OCI-M2 (cell line): Measurements from ENCODE around the gene STK39.

Source experiments
- DNase-seq: peaks from one replicate; lab custom pipeline; 2025; ENCODE audit not compliant: unreplicated experiment; lab: John Stamatoyannopoulos, UW

The STK39 gene

DNA sequence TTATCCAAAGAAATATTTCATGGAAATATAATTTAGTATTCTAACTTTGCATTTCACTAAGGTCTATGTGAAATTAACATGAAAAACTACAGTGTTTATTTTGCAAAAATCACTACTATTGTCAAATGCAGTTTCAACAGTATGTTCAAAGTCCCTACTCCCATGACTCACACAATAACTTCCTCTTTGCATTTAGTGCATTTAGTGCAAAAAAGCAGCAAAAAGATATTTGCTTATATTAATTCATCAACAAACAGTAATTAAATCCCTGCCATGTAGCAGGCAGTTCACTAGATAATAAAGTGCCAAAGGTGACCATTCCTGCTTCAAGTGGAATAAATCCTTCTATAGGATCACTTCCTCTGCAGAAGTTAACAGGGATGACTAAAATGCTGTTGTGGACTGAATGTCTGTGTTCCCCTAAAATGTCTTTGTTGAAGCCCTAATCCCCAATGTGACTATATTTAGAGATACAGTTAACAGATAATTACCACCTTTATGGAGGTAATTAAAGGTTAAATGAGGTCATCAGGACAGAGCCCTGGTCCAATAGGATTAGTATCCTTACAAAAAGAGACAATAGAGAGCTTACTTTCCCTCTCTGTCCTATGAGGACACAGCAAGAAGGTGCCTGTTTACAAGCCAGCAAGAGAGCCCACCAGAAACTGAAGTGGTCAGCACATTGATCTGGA lies 61.7 kb downstream of the STK39 start:
- DNase-seq, result no peak

DNA sequence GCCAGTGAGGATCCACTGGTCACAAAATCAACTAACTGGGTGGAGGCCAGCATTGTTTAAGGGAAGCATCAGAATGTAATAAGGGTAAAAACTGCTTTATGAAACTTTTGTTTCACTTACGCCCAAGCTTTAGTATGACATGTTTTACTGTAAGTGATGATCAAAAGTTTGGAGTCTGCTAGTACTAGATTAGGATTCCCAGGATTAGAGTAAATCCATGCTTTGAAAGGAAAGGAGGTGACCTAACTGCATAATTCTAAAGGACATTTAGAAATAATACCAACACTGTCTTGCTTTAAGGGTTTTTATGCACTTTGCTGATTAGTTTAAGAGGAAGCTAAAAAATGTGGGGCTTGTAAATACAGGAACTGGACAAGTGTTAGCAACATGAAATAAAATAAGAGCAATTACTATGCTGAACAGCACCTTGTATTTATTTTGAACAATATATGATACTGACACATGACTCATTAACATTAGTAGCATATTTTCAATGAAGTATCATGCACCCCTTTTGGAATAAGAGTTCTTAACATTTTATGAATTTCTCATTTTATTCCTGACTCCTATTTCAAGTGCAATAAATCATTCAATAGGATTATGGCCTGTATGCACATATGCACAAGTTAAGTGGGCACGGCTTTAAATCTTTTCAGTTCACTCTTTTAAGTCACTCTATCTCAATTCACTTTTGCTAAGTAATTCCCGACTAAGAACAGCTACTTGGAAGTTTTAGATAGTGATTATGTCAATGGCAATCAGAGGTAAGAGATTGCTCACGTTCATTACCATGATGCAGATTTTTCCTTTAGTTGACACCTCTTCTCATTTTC lies 62.5 kb downstream of the STK39 start:
- no peak for DNase-seq

DNA sequence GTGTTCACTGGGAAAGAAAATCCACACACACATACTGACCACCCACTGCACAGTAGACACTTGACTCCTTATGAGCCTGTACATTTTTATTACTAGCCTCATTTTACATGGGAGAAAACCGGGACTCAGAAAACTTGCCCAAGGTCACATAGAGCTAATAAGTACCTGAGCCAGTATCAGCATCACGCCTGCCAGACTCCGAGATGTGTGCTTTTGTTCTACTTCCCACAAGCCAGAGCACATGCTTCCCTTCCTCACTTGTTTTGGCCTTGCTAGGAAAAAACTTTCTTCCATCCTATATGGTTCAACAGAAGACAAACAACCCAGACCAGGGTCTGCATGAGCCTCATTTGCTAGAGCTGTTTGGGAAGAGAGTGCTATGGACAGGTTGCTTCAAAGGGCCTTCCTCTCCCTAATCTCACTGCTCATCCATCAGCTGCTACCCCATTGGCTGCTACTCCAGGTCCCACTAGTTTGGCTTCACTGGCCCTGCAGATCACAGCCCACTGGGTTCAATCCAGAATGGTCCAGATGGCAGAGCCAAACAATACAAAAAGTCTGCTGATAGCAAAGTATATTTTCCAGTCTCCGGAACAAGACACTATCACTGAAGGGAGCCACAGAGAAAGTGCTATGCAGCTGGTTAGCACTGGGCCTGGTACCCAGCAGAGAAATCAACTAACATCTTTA lies 63.9 kb downstream of the STK39 start:
- DNase-seq, result no peak

DNA sequence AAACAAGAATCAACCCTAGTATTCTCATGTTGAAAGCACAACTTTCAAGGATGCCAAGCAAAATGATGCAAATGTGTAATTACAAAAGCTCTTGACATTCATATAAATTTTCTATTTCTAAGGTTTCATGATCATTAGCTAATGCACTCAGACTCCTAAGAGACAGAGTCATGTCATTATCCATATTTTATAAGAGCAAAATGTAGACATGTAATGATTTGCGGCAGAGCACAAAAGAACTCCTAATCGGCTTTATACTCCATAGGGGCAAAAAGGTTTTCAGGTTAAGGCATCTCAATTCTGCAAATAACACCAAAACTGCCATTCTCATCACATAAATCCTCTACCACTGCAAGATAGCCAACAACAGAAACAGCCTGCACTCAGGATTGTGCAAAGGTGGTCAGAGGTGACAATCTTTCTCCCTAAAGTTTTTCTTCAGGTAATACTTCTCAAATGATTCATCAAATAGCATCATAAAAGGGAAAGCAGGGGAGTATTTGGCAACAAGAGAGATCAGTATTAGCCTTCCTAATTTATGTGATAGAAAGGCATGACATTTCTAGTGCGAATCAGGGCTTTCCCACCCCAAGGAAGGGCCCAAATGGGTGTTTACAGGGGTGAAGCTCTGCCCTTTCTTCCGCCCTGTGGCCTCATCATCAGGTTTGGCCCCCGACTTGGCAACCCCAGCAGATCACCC lies 64.7 kb downstream of the STK39 start:
- DNase-seq, result no peak

DNA sequence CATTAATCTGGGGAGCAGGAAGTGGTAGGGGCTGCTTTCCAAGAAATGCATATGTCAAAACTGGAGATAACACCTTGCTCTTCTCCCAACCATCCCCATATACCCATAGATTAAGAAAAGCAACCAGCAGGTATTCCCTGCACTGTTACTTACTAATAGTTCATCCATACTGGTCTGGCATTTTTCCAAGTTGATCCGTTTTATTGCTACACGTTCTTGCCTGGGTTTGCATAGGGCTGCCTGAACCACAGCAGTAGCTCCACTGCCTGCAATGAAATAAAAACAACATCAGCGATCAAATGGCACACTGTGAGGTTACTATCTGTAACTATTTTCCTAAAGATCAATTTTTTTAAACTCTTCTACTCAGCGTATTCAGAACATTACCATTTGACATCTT lies 65.6 kb downstream of the STK39 start:
- DNase-seq, result no peak

DNA sequence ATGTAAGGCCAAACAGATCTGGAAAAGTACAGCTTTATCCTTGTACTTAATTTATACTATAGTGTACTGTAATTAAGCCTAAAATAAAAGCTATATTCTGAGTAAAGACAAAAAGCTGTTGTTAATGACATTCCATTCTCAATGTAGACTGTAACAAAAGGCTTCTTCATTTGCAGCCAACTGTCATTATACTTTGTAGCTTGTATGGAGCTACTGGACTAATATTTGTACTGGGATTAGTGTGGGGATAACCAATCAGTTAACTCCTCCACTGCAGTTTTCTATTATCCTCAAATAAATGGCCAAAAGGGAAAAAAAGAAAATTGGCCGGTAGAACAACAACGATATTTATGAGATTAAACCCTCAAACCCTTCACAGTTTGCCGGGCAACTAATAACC lies 66.5 kb downstream of the STK39 start:
- DNase-seq, result no peak

DNA sequence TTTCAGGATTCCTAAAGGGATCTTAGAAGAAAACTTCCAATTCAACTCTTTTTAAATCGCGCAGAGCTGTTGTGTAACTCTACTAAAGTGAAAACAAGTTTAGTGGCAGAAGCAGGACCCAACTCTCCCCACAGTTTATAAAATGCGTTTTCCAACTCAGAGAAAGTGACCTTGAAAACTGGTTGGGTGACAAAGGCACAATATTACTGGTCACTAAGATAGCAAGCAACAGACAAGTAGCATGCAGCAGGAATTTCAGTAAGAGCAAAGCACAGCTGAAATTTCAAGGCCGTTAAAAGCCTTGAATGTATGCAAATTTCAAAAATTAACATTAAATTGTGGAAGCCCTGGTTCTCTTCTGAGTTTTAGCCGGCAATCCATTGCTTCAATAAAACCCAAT lies 66.9 kb downstream of the STK39 start:
- no peak for DNase-seq

DNA sequence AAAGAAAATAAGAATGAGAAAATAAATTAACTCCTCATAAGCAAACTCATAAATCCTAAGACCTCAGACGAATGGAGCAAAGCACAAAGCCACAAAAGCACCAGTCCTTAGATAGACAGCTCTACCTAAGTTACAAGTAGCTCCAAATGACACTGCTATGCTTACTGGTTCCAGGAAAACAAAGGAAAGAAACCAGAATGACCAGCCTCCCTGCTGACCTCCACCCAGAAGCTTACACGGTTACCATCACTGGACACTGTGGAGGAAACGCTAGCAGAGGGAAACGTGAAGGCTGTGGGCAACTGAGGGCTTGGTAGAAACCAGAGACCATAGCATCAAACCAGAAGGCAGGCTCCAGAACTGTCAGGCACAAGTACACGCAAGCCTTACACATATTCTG lies 67.8 kb downstream of the STK39 start:
- no peak for DNase-seq

DNA sequence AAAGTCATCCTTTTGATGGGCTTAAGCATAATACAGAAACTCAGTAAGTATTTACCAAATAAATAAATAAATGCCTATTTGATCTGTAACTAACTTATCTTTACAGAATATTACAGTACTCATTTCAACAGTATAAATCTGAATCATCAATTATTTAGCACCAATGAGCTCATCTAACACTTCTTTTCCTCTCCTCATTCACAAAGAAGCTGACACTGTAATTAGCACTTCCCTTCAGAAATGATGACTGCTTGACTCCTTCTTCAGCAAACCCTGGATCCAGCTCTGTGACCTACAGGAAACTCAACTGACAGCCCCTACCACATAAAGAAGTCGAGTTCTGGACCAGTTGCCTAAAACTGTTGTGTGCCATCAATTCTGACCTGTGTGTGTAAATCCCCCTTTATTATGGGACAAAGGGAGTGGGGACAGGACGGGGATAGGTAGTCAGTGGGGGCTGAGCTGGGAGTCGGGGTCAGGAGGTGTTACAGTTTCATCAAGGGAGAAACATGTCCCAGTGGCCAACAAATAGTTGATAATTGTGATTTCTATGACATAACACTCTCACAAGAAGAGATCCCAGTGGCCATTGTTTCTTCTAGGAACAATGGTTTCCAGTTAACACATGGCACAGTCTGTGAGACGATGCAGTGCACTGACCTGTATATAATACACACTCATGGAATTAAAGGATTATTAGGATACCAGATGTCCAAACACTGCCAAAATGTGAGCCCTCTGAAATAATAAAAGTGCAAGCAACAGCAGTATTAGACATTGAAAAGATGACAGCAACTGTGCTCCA lies 68.7 kb downstream of the STK39 start:
- DNase-seq, result no peak

DNA sequence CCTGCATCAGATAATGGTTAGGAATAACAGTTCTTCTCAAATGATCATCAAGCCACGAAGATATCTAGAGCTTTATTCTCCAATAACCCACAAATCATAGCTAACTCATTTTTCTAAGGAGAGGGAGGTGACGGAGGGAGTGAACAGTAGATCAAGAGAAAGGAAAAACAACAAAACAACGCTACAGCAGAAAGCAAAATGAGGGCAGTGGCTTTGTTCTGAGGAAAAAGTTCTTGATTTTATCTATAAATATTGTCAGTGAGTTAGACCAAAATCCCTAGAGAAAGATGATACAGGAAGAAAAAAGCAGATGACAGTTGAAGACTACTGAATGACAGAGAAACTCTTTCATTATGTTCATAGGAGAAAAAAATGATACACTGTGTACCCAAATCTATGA lies 71.0 kb downstream of the STK39 start:
- DNase-seq, result no peak

DNA sequence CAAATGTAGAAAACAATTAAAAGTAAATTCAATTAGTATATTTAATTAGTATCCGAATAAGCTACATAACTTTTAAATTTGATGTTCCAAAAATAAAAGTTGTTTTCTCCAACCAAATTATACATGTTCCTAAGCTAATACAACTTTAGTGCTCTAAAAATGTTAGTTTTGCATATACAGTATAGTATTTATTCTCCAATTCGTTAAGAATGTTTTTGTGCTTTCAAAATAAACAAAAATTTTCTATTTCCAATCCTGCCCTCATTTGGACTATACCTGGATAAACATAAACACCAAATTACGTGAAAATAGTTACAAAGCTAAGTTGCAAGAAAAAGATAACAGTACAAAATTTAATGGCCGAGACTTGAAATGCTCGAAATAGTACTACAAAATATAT lies 71.9 kb downstream of the STK39 start:
- DNase-seq, result no peak

DNA sequence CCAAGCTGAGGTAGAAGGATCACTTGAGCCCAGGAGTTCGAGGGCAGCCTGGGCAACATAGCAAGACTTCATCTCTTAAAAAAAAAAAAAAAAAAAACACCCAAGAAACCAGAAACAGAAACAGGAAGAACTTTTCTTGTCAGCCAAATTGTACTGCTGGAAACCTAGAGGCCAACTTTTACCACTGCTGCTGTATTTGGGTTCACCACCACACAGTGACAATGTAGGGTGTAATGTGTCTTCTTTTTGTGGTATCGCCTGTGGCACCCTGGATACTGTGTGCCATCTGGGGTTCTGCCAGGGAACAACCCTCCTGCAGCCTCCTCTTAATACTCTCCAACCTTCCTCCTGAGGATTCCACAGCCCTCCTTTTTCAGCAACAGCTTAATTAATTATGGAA lies 72.6 kb downstream of the STK39 start:
- DNase-seq, result no peak

DNA sequence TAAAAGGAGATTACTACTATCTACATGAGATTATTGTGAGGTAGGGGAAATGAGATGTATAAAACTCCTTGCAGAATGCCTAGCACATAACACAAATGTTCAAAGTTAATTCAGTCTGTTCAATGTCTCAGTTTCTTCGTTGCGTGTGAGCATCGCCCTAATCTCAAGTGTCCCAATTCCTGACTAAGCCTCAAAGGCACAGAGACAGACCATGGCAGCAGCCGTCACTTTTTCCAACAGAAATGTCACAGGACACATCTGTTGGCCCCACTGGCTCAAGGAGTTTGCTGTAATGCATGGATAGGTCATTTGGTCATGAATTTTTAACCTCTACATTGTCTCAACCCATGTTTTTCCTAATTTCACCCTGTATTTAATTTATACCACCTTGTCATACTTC lies 75.3 kb downstream of the STK39 start:
- DNase-seq, result no peak

DNA sequence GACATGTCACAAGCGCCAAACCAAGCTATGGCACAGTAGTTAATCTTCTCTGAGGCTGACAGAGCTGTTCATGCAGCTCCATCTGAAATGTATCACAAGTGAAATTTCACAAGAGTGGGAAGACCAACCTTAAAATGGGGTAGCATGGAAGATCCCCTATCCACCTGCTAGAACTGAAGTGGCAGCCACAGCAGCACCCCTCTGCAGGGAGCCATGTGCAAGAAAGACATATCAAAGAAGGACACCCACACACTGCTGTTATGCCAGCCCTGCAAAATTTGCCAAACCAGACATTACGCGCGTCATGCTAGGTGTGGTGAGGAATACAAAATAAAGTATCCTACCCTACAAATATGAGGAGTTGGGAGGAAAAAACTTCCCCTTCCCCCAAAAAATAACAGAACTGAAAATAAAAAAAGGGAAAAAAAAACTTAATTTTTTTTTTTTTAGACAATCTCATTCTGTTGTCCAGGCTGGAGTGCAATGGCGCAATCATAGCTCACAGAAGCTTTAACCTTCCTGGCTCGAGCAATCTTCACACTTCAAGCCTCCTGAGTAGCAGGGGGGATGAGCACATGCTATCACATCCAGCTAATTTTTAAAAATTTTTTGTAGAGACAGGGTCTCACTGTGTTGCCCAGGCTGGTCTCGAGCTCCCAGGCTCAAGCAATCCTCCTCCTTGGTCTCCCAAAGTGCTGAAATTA lies 76.2 kb downstream of the STK39 start:
- no peak for DNase-seq

DNA sequence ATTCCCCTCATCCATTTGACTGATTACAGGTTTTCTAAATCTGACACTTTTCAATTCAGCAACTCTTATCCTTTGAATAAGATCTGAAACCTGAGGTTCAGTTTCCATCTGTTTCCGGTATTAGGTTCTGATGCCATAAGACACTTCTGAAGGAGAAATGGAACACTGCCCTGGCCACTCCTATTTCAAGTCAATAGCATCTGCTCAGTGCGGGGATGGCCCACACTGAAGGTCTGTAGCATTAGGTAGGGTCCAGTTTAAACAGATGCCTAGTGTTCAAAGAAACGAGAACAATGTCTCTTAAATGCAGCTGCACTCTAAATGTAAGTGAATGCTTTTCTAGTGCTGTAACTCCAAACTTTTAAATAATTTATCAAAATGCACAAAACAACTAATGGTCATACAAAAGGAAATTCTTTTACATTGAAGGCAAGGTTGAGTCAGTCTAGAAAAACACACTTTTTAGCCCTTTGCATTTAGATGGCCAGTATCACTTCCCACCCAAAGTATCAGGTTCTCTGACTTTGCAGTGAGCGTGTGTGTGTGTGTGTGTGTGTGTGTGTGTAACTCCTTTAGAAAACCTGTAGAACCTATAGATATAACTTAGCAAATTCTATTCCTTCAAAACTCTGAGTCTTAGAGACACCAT lies 78.2 kb downstream of the STK39 start:
- no peak for DNase-seq

DNA sequence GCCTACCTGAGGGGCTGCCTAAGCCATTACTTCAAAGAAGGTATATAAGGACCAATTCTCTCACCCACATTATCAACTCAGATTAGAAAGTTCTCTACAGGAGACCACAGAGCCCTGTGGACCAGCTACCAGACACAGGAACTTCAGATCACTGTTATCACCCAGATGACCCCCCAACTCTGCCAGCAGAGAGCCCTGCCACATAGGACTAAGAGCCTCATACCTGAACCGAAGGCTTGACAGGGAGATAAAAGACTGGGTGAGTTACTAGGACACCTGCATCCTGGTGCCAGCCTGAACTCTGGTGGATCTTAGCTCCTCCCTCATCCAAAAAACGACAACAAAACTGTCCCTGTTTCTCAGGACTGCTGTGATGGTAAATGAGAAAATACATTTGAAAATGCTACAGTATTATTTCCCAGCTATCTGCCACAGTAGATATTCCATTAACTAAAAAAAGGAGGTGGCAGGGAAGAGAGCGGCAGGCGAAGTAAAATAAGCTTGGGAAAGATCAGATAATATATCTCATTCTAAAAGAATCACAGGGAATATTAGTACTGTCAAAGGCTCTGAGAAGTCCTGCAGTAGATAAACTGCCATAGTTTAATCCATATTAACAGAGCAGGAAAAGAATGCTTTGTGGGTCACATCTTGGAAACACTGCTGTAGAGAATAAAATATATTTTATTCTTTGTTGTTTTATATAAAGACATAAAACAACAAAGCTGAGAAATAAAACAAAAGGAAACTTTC lies 79.7 kb downstream of the STK39 start:
- no peak for DNase-seq

DNA sequence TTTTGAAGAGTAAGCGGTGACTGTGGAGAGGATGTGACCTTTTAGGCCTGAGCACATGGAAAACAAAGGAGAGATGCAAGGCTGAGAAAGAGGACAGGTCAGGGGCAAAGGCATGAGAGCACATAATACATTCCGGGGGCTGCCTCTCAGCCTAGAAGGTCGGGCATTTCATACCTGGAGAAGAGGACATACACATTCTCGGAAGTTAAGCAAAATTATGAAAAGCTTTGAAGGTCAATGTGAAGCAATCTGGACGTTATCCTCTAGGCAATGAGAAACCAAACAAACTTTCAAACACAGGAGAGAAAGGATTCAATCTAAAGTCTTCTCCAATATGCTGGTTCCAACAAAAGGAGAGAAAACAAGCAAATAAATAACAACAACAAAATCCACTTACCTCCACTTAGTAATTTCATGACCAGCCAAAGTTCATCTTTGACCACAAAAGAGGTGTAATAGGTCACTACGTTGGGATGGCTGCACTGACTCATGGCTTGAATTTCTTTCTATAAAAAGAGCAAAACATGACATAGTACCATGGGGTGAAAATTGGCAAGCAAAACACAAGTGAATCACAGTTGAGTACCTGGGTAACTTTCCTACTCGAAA lies 80.4 kb downstream of the STK39 start:
- DNase-seq, result no peak
